ENCODE data around the gene GAPDH.

GAPDH gene

DNA sequence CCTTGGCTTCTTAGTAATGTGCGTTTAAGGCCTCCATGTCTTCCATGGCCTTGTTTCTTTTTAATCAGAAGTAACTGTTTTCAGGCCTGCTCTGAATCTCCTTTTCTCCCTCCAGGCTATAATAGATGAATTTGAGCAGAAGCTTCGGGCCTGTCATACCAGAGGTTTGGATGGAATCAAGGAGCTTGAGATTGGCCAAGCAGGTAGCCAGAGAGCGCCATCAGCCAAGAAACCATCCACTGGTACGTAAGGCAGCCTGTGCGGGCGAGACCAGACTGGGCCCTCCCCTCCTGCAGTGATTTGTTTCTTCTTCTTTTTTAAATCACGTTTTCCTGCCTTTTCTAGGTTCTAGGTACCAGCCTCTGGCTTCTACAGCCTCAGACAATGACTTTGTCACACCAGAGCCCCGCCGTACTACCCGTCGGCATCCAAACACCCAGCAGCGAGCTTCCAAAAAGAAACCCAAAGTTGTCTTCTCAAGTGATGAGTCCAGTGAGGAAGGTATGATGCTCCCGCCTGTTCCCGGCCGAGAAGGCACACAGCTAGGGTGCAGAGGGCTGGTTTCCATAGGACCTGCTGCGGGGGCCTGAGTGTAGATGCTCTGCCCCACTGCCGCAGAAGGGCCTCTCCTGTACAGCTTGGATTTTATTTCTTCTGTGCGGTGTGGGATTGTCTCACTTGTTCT lies 3.6 kb upstream of the GAPDH start:
- no peak for DNase-seq

DNA sequence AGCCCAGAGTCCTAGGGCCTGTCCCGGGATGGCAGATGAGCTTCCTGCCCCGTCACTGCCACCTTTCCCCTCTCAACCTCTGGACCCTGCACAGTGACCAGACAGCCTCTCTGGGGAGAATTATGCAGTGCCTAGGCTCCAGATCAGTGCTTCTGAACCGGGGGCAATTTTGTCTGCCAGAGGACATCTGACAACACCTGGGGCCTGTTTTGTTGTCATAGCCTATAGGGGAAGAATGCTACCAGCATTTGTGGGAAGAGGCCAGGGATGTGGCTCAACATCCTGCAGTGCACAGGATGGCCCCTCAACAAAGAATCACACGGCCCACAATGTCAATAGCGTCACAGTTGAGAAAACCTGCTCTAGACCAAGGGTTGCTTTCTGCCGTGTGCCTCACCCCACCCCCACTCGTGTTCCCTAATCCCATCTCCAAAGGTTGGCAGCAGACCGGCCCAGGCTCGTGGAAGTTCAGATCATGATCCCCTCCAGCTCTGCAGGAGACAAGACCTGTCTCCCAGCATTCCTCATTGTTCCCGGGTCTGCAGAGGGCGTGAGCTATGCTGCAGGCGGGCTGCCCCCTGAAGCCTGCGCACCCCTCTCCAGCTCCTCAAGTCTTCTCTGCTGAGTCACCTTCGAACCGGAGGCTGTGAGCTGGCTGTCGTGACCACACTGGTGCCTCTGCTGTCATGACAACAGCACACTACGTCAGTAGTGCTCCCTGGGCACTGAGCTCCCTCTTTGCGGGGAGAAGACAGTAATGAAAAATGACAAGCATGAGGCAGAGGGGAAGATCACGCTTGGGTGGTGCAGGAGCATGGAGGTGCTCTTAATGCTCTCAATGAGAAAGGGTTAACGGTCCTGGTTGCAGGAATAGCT lies 2.0 kb upstream of the GAPDH start:
- peak; percentile 81 for DNase-seq

DNA sequence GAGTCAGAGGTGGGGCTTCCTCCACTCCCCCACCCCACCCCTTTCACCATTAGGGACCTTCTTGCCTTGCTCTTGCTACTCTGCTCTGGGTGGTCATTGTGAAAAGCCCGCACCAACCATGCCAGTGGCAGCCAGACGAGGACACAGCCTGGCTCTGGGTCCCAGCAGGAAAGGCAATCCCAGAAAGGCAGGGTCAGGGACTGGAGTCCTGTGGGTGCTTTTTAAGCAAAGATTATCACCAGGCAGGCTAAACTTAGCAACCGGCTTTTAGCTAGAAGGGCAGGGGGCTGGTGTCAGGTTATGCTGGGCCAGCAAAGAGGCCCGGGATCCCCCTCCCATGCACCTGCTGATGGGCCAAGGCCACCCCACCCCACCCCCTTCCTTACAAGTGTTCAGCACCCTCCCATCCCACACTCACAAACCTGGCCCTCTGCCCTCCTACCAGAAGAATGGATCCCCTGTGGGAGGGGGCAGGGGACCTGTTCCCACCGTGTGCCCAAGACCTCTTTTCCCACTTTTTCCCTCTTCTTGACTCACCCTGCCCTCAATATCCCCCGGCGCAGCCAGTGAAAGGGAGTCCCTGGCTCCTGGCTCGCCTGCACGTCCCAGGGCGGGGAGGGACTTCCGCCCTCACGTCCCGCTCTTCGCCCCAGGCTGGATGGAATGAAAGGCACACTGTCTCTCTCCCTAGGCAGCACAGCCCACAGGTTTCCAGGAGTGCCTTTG lies 1.2 kb upstream of the GAPDH start:
- DNase-seq: peak; percentile 63

DNA sequence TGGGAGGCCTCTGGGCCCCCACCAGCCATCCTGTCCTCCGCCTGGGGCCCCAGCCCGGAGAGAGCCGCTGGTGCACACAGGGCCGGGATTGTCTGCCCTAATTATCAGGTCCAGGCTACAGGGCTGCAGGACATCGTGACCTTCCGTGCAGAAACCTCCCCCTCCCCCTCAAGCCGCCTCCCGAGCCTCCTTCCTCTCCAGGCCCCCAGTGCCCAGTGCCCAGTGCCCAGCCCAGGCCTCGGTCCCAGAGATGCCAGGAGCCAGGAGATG lies 729 bp upstream of the GAPDH start:
- DNase-seq: no peak

DNA sequence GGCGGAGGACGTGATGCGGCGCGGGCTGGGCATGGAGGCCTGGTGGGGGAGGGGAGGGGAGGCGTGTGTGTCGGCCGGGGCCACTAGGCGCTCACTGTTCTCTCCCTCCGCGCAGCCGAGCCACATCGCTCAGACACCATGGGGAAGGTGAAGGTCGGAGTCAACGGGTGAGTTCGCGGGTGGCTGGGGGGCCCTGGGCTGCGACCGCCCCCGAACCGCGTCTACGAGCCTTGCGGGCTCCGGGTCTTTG lies 303 bp downstream of the GAPDH start:
- no peak for DNase-seq

DNA sequence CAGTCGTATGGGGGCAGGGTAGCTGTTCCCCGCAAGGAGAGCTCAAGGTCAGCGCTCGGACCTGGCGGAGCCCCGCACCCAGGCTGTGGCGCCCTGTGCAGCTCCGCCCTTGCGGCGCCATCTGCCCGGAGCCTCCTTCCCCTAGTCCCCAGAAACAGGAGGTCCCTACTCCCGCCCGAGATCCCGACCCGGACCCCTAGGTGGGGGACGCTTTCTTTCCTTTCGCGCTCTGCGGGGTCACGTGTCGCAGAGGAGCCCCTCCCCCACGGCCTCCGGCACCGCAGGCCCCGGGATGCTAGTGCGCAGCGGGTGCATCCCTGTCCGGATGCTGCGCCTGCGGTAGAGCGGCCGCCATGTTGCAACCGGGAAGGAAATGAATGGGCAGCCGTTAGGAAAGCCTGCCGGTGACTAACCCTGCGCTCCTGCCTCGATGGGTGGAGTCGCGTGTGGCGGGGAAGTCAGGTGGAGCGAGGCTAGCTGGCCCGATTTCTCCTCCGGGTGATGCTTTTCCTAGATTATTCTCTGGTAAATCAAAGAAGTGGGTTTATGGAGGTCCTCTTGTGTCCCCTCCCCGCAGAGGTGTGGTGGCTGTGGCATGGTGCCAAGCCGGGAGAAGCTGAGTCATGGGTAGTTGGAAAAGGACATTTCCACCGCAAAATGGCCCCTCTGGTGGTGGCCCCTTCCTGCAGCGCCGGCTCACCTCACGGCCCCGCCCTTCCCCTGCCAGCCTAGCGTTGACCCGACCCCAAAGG lies 804 bp downstream of the GAPDH start:
- peak; percentile 61 for DNase-seq

DNA sequence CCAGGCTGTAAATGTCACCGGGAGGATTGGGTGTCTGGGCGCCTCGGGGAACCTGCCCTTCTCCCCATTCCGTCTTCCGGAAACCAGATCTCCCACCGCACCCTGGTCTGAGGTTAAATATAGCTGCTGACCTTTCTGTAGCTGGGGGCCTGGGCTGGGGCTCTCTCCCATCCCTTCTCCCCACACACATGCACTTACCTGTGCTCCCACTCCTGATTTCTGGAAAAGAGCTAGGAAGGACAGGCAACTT lies 1.3 kb downstream of the GAPDH start:
- DNase-seq: no peak

DNA sequence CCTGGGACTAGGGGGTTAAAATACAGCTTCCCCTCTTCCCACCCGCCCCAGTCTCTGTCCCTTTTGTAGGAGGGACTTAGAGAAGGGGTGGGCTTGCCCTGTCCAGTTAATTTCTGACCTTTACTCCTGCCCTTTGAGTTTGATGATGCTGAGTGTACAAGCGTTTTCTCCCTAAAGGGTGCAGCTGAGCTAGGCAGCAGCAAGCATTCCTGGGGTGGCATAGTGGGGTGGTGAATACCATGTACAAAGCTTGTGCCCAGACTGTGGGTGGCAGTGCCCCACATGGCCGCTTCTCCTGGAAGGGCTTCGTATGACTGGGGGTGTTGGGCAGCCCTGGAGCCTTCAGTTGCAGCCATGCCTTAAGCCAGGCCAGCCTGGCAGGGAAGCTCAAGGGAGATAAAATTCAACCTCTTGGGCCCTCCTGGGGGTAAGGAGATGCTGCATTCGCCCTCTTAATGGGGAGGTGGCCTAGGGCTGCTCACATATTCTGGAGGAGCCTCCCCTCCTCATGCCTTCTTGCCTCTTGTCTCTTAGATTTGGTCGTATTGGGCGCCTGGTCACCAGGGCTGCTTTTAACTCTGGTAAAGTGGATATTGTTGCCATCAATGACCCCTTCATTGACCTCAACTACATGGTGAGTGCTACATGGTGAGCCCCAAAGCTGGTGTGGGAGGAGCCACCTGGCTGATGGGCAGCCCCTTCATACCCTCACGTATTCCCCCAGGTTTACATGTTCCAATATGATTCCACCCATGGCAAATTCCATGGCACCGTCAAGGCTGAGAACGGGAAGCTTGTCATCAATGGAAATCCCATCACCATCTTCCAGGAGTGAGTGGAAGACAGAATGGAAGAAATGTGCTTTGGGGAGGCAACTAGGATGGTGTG lies 1.9 kb downstream of the GAPDH start:
- DNase-seq: no peak

DNA sequence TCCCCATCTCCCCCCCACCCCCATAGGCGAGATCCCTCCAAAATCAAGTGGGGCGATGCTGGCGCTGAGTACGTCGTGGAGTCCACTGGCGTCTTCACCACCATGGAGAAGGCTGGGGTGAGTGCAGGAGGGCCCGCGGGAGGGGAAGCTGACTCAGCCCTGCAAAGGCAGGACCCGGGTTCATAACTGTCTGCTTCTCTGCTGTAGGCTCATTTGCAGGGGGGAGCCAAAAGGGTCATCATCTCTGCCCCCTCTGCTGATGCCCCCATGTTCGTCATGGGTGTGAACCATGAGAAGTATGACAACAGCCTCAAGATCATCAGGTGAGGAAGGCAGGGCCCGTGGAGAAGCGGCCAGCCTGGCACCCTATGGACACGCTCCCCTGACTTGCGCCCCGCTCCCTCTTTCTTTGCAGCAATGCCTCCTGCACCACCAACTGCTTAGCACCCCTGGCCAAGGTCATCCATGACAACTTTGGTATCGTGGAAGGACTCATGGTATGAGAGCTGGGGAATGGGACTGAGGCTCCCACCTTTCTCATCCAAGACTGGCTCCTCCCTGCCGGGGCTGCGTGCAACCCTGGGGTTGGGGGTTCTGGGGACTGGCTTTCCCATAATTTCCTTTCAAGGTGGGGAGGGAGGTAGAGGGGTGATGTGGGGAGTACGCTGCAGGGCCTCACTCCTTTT lies 2.7 kb downstream of the GAPDH start:
- no peak for DNase-seq

DNA sequence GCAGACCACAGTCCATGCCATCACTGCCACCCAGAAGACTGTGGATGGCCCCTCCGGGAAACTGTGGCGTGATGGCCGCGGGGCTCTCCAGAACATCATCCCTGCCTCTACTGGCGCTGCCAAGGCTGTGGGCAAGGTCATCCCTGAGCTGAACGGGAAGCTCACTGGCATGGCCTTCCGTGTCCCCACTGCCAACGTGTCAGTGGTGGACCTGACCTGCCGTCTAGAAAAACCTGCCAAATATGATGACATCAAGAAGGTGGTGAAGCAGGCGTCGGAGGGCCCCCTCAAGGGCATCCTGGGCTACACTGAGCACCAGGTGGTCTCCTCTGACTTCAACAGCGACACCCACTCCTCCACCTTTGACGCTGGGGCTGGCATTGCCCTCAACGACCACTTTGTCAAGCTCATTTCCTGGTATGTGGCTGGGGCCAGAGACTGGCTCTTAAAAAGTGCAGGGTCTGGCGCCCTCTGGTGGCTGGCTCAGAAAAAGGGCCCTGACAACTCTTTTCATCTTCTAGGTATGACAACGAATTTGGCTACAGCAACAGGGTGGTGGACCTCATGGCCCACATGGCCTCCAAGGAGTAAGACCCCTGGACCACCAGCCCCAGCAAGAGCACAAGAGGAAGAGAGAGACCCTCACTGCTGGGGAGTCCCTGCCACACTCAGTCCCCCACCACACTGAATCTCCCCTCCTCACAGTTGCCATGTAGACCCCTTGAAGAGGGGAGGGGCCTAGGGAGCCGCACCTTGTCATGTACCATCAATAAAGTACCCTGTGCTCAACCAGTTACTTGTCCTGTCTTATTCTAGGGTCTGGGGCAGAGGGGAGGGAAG lies 3.5 kb downstream of the GAPDH start:
- peak; percentile 71 for DNase-seq

DNA sequence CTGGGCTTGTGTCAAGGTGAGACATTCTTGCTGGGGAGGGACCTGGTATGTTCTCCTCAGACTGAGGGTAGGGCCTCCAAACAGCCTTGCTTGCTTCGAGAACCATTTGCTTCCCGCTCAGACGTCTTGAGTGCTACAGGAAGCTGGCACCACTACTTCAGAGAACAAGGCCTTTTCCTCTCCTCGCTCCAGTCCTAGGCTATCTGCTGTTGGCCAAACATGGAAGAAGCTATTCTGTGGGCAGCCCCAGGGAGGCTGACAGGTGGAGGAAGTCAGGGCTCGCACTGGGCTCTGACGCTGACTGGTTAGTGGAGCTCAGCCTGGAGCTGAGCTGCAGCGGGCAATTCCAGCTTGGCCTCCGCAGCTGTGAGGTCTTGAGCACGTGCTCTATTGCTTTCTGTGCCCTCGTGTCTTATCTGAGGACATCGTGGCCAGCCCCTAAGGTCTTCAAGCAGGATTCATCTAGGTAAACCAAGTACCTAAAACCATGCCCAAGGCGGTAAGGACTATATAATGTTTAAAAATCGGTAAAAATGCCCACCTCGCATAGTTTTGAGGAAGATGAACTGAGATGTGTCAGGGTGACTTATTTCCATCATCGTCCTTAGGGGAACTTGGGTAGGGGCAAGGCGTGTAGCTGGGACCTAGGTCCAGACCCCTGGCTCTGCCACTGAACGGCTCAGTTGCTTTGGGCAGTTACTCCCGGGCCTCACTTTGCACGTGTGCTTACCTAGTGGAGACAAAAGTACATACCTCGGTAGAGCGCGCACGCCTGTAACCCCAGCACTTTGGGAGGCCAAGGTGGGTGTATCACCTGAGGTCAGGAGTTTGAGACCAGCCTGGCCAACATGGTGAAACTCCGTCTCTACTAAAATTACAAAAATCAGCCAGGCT lies 4.3 kb downstream of the GAPDH start:
- no peak for DNase-seq

DNA sequence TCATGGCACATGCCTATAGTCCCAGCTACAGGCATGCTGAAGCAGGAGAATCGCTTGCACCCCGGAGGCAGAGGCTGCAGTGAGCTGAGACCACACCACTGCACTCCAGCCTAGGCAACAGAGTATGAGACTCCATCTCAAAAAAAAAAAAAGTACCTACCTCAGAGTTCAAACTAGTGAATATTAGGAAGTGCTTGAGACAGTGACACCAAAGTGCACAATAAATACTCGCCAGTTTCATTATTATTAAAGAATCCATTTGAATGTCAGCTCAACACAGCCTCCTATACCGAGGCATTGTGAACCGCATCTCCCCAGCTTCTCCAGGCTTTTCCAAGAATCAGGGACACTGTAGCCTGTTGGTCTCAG lies 5.0 kb downstream of the GAPDH start:
- no peak for DNase-seq

DNA sequence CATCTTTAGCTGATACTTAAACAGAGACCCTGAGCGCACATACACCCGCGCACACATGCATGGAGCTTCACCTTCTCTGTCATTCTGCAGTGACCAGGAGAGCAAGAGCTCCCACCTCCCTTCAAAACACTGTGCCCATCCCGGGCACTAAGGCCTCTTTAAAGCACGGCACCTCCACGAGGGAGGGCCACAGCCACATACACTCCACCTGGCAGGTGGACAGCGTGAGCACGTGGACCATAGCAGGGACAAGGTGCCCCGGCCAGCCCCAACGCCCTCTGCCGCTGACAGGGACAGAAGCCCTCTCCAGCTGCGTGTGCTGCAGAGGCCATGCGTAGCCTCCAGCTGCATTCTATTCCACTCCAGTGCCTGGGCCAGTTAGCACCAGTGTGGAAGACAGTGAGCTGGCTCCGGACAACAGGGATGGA lies 5.4 kb downstream of the GAPDH start:
- no peak for DNase-seq

DNA sequence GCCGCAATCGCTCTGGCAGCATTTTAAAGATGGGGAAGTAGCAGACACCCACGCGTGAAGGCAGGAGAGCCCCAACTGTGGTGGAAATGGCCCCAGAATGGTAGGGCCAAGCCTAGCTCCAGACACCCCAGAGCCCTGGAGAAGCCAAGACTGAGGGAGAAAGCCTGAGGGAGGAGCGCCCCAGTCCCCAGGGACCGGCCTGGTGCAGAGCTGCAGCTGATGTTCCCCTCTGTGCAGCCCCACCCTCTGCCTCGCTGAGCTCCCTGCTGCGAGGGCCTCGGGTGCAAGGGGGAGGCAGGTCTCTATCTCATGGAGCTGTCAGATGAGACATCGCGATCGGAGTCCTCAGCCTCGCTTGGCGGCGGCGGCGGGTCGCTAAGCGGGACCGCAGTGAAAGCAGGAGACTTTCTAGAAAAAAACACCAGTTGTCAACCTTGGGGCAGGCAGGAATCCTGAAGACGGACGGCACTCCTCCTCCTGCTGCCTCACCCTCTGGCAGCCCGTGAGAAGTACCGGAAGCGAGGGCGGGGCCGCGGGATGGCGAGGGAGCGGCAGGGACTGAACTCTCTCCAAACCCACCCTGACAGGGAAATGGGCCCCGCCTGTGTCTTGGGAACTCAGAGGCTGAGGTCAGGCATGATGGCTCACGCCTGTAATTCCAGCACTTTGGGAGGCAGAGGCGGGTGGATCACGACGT lies 6.0 kb downstream of the GAPDH start:
- DNase-seq: peak; percentile 81

DNA sequence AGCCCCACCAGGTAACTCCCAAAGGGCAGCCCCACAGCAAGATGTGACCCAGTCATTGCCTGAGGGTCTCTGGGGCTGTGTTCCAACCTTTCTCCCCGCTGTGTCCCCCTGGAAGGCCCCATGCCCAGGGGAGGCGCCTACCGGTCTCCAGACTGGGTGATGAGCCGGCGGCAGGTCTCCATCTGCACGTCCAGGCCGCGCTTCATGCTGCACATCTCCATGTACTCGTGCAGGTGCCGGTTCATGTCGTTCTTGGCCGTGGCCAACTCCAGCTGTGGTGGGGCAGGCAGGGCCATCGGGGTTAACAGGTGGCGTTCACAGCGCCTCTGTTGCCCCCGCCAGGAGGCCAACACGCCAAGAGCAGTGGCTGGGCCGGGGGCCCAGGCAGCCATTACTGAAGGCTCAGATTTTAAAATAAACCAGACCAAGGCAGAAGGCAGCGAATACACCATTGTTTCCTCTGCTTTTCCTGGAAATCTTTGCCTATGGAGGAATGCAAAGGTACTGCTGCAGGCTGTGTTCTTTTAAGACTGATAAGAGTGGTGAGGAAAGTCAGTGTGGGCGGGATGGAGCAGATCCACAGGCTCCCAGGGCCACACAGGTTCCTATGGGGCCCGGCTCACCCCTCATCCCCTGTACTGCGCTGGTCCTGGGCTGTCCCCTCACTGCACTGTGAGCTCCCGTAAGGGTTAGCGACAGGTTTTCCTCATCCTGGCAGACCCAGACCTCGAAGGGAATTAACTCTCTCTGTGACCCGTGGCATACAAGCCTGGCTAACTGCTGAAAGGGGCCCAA lies 7.3 kb downstream of the GAPDH start:
- no peak for DNase-seq

DNA sequence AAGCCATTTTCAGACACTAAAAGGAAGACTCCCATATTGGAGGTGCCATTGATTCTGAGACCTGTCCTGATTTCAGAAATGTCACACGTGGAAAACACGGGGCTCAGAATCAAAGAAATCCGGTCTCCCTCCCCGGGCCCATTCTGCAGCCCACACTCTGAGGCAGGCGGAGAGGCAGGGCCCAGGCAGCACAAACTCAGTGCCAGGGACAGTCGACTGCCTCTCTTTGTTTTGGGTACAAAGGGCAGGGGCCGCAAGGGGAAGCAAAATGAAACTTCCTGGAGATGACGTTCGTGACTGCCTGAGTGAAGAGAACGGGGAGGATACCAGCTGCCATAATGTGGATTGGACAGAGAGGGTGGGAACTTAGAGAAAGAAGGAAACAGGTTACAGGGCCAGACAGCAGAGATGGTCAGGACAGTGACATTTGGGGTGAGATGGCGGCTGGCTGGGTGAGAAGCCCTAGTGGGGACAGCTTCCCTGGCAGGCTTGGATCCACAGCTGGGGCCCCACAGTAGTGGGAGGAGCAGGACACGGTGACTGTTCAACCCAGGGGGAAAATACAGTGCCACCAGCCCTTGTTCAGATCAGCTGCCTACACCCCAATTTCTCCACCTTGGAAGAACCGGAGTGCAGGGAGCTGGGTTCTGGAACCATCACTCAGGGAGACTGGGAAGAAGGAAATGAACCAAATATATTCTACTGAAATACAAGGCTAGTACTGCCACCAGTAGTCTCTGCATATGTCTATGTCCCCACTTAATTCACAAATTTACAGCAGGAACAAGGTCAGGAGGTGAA lies 8.1 kb downstream of the GAPDH start:
- DNase-seq: no peak

DNA sequence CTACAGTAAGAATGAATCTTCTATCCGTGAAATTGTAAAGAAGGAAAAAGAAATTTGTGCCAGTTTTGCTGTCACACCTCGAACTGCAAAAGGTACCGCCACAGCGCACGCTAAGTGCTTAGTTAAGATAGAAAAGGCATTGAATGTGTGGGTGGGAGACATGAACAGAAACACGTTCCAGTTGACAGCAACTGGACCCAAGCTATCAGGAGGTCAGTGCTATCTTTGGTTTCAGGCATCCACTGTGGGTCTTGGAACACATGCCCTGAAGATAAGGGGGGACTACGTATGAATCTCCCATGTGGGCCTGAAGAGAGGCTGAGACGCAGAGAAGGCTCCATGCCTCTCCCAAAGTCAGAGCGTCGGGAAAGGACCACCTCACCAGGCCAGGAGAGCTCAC lies 11.7 kb downstream of the GAPDH start:
- no peak for DNase-seq

DNA sequence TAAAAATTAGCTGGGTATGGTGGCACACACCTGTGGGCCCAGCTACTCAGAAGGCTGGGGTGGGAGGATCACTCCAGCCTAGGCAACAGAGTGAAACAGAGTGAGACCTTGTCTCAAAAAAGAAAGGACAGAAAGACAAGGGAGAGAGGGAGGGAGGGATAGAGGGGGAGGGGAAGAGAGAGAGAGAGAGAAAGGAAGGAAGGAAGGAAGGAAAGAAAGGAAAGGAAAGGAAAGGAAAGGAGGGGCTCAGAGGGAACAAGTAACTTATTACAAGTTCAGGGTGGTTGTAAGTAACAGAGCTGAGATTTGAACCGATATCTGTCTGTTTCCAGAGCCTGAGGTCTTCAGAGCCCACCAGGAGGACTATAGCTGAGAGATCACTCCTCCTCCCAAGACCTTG lies 13.2 kb downstream of the GAPDH start:
- DNase-seq: no peak
